NCI-H2107 treated with DMSO at 0.1 percent for 48 hours (cell line): Measurements from ENCODE around the gene OFD1.

ENCODE experiments used
- DNase-seq: peaks from one replicate; lab custom pipeline; 2025; ENCODE audit not compliant: unreplicated experiment; lab: John Stamatoyannopoulos, UW

The OFD1 gene

DNA sequence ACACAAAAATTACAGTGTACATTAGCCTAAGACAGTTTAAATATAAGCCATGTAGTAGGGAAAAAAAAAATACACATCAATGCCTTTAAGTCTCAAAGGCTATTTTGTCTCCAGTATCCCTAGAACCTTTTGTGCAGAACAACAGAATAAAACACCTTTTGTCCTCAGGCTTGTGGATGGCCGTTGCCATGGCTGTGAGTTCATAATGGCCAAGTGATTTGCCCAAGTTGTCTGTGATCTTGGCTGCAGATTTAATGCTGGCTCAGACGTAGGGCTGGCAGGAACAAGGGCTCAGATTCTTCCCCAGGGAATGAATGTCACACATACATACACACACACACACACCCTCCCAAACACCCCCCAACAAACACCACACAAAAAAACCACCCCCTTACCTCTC lies 57.0 kb downstream of the OFD1 start:
- DNase-seq, result peak; percentile 4

DNA sequence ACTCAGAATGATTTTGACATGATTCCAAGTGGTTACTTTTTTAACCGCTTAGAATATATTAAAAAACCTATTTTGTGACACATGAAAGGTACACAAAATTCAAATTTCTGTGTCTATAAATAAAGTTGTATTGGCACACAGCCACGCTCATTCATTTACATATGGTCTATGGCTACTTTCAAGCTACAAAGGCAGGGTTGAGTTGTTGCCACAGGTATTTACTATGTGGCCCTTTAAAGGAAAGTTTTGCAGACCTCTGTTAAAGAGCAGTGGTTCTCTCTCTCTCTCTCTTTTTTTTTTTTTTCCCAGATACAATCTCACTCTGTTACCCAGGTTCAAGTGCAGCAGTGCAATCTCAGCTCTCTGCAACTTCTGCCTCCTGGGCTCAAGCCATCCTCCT lies 59.3 kb downstream of the OFD1 start:
- no peak for DNase-seq

DNA sequence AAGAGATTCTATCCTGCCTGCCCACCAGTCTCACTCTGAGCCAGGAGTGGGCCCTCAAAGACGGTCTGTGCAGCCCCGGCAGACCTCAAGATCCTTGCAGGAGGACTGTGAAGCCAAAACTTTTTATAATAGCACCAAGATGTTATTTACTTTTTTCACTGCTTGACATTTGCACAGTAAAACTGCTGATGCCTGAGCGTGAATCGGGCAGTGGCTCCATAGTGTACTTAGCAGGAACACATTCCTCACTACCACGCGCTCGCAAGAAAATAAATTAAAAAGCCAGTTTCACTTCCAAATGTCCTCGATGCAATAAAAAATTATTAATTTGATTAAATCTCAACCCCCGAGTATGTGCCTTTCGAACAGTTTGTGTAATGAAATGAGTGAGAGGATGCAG lies 59.9 kb downstream of the OFD1 start:
- no peak for DNase-seq

DNA sequence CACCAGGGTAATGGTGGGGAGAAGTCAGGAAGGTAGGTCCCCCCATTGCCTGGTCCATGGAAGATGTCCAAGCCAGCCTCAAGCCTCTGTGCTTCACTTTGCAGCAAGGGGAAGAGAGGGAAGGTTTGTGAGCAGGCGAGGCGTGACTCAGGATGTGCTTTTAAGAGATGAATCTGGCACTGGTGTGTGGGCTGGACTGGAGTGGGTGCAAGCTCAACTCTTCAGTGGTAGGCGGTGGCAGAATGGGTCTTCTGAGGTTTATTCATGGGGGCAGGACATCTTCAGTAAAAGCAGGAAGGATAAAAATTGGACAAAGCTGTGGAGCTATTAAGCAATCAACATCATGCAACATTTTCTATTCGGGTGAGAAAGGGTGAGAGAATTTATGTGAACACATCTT lies 63.0 kb downstream of the OFD1 start:
- no peak for DNase-seq

GRCh38 chrX:13798184-13798583 lies 63.6 kb downstream of the OFD1 start:
- DNase-seq, result no peak

DNA sequence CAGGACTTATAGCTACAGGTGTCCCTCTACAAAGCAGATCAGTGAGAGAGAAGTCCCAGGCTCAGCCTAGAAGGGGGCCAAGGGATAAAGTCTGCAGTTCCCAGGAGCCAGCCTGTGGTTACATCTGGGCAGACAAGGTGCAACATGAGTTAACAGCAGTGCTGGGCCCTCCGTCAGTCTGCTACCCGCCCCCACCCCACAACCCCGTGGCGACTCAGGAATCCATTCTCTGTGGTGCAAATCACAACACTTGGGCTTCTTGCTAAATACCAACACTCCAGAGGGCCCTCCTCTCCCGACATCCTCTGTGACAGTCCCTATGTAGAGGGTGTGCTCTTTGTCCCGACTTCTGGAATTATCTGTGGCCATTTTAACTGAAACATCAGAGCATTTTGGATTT lies 68.6 kb downstream of the OFD1 start:
- no peak for DNase-seq

DNA sequence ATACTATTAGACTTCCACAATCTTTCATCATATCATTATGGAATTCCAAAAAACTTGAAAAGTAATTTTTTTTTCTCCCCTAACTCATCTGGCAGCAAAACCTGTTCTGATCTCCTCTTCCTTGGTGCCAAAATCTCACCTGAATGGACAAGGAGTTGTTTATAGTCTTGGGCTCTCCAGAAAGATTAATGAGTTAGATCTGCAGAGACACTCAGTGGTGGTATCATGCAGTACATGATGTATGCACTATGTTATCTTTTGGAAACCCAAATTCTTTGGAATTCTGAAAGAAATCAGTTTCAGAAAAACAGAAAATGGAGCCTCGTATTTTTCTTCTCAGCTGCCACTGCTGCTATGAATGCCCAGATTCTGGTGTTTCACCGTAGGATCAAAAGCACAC lies 70.7 kb downstream of the OFD1 start:
- DNase-seq, result no peak

- DNase-seq, result no peak
These were observed 73.7 kb downstream of the OFD1 start for GRCh38 chrX:13808293-13808692.

DNA sequence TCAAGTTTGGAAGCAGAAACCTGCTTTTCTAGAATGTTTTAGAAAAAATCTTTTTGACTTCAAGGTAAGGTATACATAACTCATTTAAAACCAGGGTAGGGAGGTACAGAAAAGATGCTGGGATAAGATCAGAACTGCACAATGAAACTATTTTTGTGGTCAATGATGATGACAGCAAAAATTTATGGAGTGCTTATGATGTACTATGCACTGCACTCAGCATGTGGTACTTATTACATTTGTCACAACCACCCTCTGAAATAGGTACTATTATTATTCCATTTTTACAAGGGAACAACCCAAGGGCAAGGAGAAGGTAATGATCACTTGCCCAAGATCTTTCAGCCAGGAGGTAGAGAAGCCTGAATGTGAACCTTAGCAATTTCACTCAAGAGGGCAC lies 74.3 kb downstream of the OFD1 start:
- DNase-seq, result no peak

- no peak for DNase-seq
These were observed 81.1 kb downstream of the OFD1 start for GRCh38 chrX:13815664-13816063.

DNA sequence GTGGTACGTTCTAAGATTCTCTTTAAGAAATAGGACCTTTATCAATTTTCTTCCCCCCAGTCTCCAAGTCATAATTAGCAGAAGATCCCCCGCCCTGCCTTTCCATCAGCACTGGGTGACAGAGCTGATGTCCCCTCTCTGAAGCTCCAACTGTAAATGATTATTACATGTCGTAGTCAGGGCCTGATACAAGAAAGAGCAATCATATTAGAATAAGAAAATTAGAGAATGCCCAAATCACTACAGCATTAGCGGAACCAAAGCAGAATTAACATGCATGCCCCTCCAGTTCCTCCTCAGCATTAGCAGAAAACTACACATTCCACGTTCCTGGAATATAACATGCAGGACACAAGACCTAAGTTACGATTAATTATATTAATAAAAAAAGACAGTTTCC lies 81.6 kb downstream of the OFD1 start:
- no peak for DNase-seq

DNA sequence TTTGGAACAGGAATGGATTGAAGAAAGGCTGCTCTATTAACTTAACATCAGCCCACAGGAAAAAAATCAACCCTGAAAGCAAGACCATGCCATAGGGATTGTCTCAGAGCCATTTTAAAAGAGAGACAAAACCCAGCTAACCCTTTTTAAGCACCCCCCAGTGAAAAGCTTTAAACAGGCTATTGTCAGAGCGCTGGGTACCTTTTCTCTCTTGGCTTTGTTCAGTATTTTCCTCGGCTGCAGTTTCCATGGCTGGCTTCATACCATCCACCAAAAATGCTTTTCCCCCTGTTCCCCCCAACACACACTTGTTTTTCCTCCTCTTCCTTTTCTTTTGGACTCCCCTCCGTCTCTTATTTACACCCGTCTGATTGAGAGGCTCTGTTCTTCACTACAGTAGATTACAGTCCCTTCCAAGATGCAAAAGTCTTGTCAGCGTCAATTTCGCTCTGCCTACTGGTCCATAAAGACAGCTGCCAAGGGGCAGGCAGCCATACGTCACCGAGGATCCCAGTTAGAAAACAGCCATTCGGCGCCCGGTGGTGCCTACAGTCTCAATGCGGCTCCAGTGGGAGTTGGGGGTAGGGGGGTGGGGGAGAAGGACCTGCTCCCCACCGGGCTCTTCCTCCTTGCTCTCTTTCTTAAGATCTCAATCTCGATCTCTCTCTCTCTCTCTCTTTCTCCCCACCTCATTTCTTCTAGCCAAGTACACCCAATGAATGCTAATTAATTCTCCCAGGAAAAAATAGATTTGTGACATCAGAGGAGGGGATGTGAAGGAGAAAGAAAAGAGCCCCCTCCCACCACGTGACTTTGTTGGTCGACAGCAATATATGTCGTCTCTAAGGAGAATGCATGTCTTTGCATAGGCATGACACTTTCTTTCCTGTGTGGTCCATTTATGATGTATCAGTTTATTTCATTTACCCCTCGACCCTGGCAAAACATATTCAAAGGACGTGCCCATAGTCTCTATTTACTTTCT lies 82.4 kb downstream of the OFD1 start, which contains the start of gene GPM6B:
Gene GPM6B, minus strand, starts transcription at position 451 of the 985 bp plus-strand sequence. Its CDS starts 189 bp downstream, at position 262.
- DNase-seq, result no peak
